K562 (cell line): ENCODE results near the gene CEP128. TPM values are rescaled to one million over a fixed set of nuclear protein-coding genes. Genes with fewer than 3 reads are reported as not detected.

Experiments
- ATAC-seq: fragments of 200-7000 bp; cut with Tn5 transposase; 3 replicates; pipeline ENCODE4 v1.9.1; 2020; ENCODE audit warnings: moderate library complexity
- BruUV-seq: library from RNA; stranded (reverse); fragments of 400-500 nt; replicated peaks from 2 replicates; lab custom pipeline; 2021; lab: Mats Ljungman, UMichigan
- CTCF ChIA-PET: fragments of 300-600 bp; formaldehyde crosslinking; extraction: SDS; loops from one replicate; lab custom pipeline; 2021; ENCODE audit warnings: low intra/inter-chr PET ratio; lab: Yijun Ruan, JAX
- POLR2A ChIA-PET: fragments of 300-600, 350-650 bp; sonication (Branson Sonifier 250); formaldehyde crosslinking; extraction: SDS; loops from one replicate; lab custom pipeline; 2021; ENCODE audit warnings: antibody characterized with exemption, inconsistent platforms; lab: Yijun Ruan, JAX
- DNase-seq, 4 experiments: peaks; one replicate each; pipeline versions ENCODE4 v3.0.0 to v3.0.0-alpha.2; 2011 to 2018; ENCODE audit warnings: low spot score in 3 of 4, mixed read lengths in 3 of 4; ENCODE audit errors: extremely low read depth in 1 of 4
- FAIRE-seq: peaks from 2 replicates; lab custom pipeline; 2011; peaks lifted over from hg19 to GRCh38; lab: Jason Lieb, UNC
- H2AFZ ChIP-seq: 2 replicates; pipeline ENCODE4 v1.6.0; 2011; ENCODE audit warnings: low read depth, low read length, control low read depth, inconsistent platforms
- H3K27ac ChIP-seq: fragments of 200-600 bp; 3 replicates; pipeline ENCODE4 v1.8.0; 2011; ENCODE audit warnings: low read depth, mild to moderate bottlenecking, control low read depth, inconsistent platforms, low read length, moderate library complexity, mixed read lengths; ENCODE audit errors: extremely low read depth
- H3K27me3 ChIP-seq, 2 experiments: fragments of 300-600 bp in 1 of 2; 2 replicates in 1 of 2; 3 replicates in 1 of 2; pipeline versions ENCODE4 v1.6.0 to v1.8.0; 2011; ENCODE audit warnings: inconsistent platforms in 2 of 2, low read length in 2 of 2, mild to moderate bottlenecking in 1 of 2, mixed read lengths in 1 of 2, moderate library complexity in 1 of 2; ENCODE audit not compliant: control insufficient read depth in 2 of 2, insufficient read depth in 2 of 2
- H3K36me3 ChIP-seq: fragments of 300-600 bp; 3 replicates; pipeline ENCODE4 v1.8.0; 2011; ENCODE audit warnings: mild to moderate bottlenecking, low read length, inconsistent platforms; ENCODE audit not compliant: control insufficient read depth, insufficient read depth
- H3K4me1 ChIP-seq, 2 experiments: fragments of 200-600 bp in 1 of 2; replicated peaks in 1 of 2; 2 replicates in 1 of 2; 3 replicates in 1 of 2; pipeline versions ENCODE4 v1.5.1 to v1.8.0; 2011; ENCODE audit warnings: inconsistent platforms in 2 of 2, low read length in 2 of 2, mild to moderate bottlenecking in 1 of 2, mixed read lengths in 1 of 2, moderate library complexity in 1 of 2; ENCODE audit not compliant: control insufficient read depth in 2 of 2, insufficient read depth in 2 of 2
- H3K4me2 ChIP-seq: 2 replicates; pipeline ENCODE4 v1.6.1; 2011; ENCODE audit warnings: low read length, control low read depth, inconsistent platforms, mixed read lengths; ENCODE audit not compliant: insufficient read depth
- H3K4me3 ChIP-seq: fragments of 200-600 bp; sonication (generic), shearing (Covaris generic); 2 replicates; pipeline ENCODE4 v1.5.1; 2016; ENCODE audit warnings: control low read depth, inconsistent platforms
- H3K79me2 ChIP-seq: fragments of 200-600 bp; 3 replicates; pipeline ENCODE4 v1.8.0; 2011; ENCODE audit warnings: low read length, inconsistent platforms; ENCODE audit not compliant: control insufficient read depth, insufficient read depth
- H3K9ac ChIP-seq, 2 experiments: 2 replicates each; pipeline versions ENCODE4 v1.6.0 to v1.6.1; 2011; ENCODE audit warnings: low read depth in 2 of 2, low read length in 2 of 2, control low read depth in 1 of 2, inconsistent platforms in 1 of 2, mild to moderate bottlenecking in 1 of 2, mixed read lengths in 1 of 2; ENCODE audit not compliant: insufficient read depth in 1 of 2
- H3K9me1 ChIP-seq: one replicate; pipeline ENCODE4 v1.6.0; 2011; ENCODE audit warnings: inconsistent platforms, mild to moderate bottlenecking, low read length, moderate library complexity; ENCODE audit not compliant: control insufficient read depth, insufficient read depth
- H3K9me3 ChIP-seq: replicated peaks from 2 replicates; pipeline ENCODE4 v1.5.1; 2011; ENCODE audit warnings: low read depth, low read length, inconsistent platforms; ENCODE audit not compliant: control insufficient read depth, insufficient read depth
- H4K20me1 ChIP-seq: replicated peaks from 2 replicates; pipeline ENCODE4 v1.6.1; 2011; ENCODE audit warnings: low read length, inconsistent platforms, mixed read lengths; ENCODE audit not compliant: control insufficient read depth, insufficient read depth
- CBX5 ChIP-seq: IDR thresholded peaks from 2 replicates; pipeline ENCODE4 v1.6.1; 2014; ENCODE audit warnings: low read depth, borderline replicate concordance
- HDAC1 ChIP-seq, 2 experiments: fragments of 450-650 bp; IDR thresholded peaks; 2 replicates each; pipeline ENCODE4 v1.6.1; 2016 to 2017; ENCODE audit warnings: inconsistent platforms in 1 of 2, mild to moderate bottlenecking in 1 of 2, moderate library complexity in 1 of 2
- HDAC3 ChIP-seq: fragments of 450-650 bp; IDR thresholded peaks from 2 replicates; pipeline ENCODE4 v1.6.1; 2018; ENCODE audit warnings: borderline replicate concordance, mild to moderate bottlenecking, moderate library complexity; ENCODE audit not compliant: partially characterized antibody
- HNRNPLL ChIP-seq: fragments of 200-400 bp; formaldehyde crosslinking; IDR thresholded peaks from 2 replicates; pipeline ENCODE4 v1.6.1; 2017; ENCODE audit warnings: low read length, low read depth, mild to moderate bottlenecking; ENCODE audit not compliant: poor library complexity, severe bottlenecking
- MTF1 ChIP-seq: fragments of 250-450 bp; sonication (Bioruptor Pico); IDR thresholded peaks from 2 replicates; pipeline ENCODE4 v1.9.0; 2021; ENCODE audit warnings: moderate library complexity, mild to moderate bottlenecking, inconsistent platforms, borderline replicate concordance
- RHOXF2B ChIP-seq: fragments of 250-450 bp; sonication (Bioruptor Pico); conservative IDR thresholded peaks from 2 replicates; pipeline ENCODE4 v1.5.1; 2021
- ZNF134 ChIP-seq: fragments of 250-450 bp; sonication (Bioruptor Pico); conservative IDR thresholded peaks from 2 replicates; pipeline ENCODE4 v1.4.0; 2020
- ZNF311 ChIP-seq: fragments of 250-450 bp; sonication (Bioruptor Pico); IDR thresholded peaks from 2 replicates; pipeline ENCODE4 v1.4.0; 2020; ENCODE audit warnings: mild to moderate bottlenecking, moderate library complexity
- ZNF561 ChIP-seq: fragments of 450-650 bp; formaldehyde crosslinking; conservative IDR thresholded peaks from 2 replicates; pipeline ENCODE4 v1.4.0; 2020; ENCODE audit warnings: mild to moderate bottlenecking, moderate library complexity
- ZNF77 ChIP-seq: fragments of 250-450 bp; sonication (Bioruptor Pico); IDR thresholded peaks from 2 replicates; pipeline ENCODE4 v1.5.0; 2020
- ZNF79 ChIP-seq: fragments of 250-450 bp; sonication (Bioruptor Pico); IDR thresholded peaks from 2 replicates; pipeline ENCODE4 v1.4.0; 2020; ENCODE audit warnings: low read depth, mild to moderate bottlenecking, moderate library complexity
- WGBS: fragments of 100-300 bp; shearing (Covaris generic); methylation state at CpG from one replicate; pipeline ENCODE4 v1.1.6; 2016; ENCODE audit warnings: low coverage, mixed read lengths; ENCODE audit not compliant: insufficient coverage; ENCODE audit errors: missing lambda C conversion rate; 5-methylcytosine and 5-hydroxymethylcytosine counted together
- in situ Hi-C: fragments of 300-500 bp; cut with MboI; formaldehyde crosslinking; loops from 4 replicates; pipeline ENCODE4 v1.15.0; 2018; ENCODE audit warnings: inconsistent platforms, mixed read lengths
- intact Hi-C: fragments of 100-400 bp; cut with micrococcal nuclease; formaldehyde crosslinking; loops from 2 replicates; pipeline ENCODE4 v1.14.2; 2022
- polyA plus RNA-seq, 8 experiments: library from polyadenylated mRNA; depleted of rRNA in 4 of 8; stranded (reverse) in 5 of 8; unstranded in 3 of 8; fragments of >200 nt; fragmentation: Nextera tagmentation in 2 of 8; fragmentation: Illumina TruSeq in 1 of 8; extraction: Ambion mirVana in 2 of 8; extraction: Trizol in 1 of 8; gene quantifications; 2 replicates each; pipeline versions ENCODE4 v1.2.1 to v1.2.3, GENCODE V29; 2011 to 2014; ENCODE audit warnings: inconsistent platforms in 1 of 8, missing spikeins in 1 of 8
- total RNA-seq, 7 experiments: library from RNA; depleted of rRNA in 6 of 7; stranded (reverse); fragments of >200 nt in 6 of 7; fragmentation: Illumina TruSeq in 2 of 7; extraction: Trizol in 2 of 7; gene quantifications; 2 replicates each; pipeline versions ENCODE4 v1.2.1 to v1.2.3, GENCODE V29; 2011 to 2021; ENCODE audit warnings: low replicate concordance in 1 of 7
- TF ChIP-seq, protein P1 (sequence below): fragments of 250-450 bp; sonication (Bioruptor Pico); IDR thresholded peaks from 2 replicates; pipeline ENCODE4 v1.5.0; 2020; ENCODE audit warnings: mild to moderate bottlenecking, borderline replicate concordance
- TF ChIP-seq, protein P2 (sequence below), 2 experiments: fragments of 450-650 bp; IDR thresholded peaks; 2 replicates each; pipeline ENCODE4 v1.6.1; 2016

CEP128 gene
- total and polyA plus RNA-seq, 9 of the 15 experiments (the other 6 are each of a cell fraction or from before 2014, with no cell fraction given): 2.3 to 9.2 (median 4.6) TPM

DNA sequence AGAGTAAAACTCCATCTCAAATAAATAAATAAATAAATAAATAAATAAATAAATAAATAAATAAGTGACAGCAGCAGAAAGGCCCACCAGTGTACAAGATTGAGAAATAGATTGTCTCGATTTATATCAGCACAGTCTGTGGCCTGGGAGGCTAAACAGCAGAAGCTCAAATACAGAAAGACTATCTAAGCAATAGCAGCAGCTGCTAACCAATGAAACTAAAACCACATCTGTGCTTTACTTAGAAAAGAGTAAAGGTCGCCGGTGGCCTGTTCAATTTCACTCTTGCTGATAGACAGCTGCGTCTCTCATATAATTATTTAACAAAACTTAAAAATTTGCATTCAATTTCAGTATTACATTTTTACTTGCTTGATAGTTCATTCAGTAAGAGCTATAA lies 325.7 kb downstream of the CEP128 start:
- WGBS: 7% methylated on average over 4 of the region's 4 CpGs
- no peak for DNase-seq
- Histone ChIP-seq H3K9me1 (no peaks in the 10 kb centered on the region), H4K20me1 (no peaks in the 10 kb centered on the region), H3K9me3 (0 out of 2 replicates have a peak, but pooled peaks cover 1% of the 10 kb centered on the region), H3K79me2 (no peaks in the 10 kb centered on the region), H3K27ac (no peak overlapping the region), H3K4me3 (no peak overlapping the region), H2AFZ (no peak overlapping the region), H3K27me3 (no peaks in the 10 kb centered on the region), H3K4me1 (no peaks in the 10 kb centered on the region), H3K4me2 (no peak overlapping the region), H3K9ac (no peak overlapping the region), H3K36me3 (no peaks in the 10 kb centered on the region)
- BruUV-seq: no TSS peak
- ChIA-PET POLR2A (no interaction called here), CTCF (no interaction called here)
- in situ Hi-C loops: no loop called here
- intact Hi-C loops: no loop called here
- no peak for TF ChIP-seq ZNF311 (CRISPR knock-in tag)
- ATAC-seq: no peak
- no peak for FAIRE-seq

DNA sequence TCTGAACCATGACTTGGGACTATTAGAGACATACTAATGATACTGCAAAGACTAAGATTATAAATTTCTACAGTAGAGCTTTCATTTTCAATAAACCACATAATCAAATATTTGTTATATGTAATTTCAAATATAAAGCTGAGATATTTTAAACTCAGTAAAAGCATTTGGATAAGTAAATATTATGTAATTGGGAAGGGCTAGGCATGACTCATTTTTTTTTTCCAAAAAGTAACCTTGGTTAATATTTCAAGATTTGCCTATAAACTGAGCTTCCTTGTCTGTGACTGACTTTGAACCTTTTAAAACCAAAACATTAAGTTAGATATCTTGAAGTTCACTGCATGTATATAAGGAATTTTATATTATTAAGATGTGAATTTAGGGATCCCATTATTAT lies 332.5 kb downstream of the CEP128 start:
- Histone ChIP-seq H3K4me3 (no peak overlapping the region), H3K9me3 (no peaks in the 10 kb centered on the region), H3K4me2 (no peak overlapping the region), H3K36me3 (no peaks in the 10 kb centered on the region), H3K4me1 (no peaks in the 10 kb centered on the region), H3K9me1 (no peaks in the 10 kb centered on the region), H3K9ac (no peak overlapping the region), H3K27ac (no peak overlapping the region), H4K20me1 (no peaks in the 10 kb centered on the region), H3K79me2 (no peaks in the 10 kb centered on the region), H2AFZ (no peak overlapping the region), H3K27me3 (no peaks in the 10 kb centered on the region)
- in situ Hi-C loops: no loop called here
- ChIA-PET CTCF (no interaction called here), POLR2A (no interaction called here)
- BruUV-seq: no TSS peak
- FAIRE-seq (no peak), DNase-seq (no peak), ATAC-seq (no peak)
- intact Hi-C loops: no loop called here
- TF ChIP-seq, protein P1, sequence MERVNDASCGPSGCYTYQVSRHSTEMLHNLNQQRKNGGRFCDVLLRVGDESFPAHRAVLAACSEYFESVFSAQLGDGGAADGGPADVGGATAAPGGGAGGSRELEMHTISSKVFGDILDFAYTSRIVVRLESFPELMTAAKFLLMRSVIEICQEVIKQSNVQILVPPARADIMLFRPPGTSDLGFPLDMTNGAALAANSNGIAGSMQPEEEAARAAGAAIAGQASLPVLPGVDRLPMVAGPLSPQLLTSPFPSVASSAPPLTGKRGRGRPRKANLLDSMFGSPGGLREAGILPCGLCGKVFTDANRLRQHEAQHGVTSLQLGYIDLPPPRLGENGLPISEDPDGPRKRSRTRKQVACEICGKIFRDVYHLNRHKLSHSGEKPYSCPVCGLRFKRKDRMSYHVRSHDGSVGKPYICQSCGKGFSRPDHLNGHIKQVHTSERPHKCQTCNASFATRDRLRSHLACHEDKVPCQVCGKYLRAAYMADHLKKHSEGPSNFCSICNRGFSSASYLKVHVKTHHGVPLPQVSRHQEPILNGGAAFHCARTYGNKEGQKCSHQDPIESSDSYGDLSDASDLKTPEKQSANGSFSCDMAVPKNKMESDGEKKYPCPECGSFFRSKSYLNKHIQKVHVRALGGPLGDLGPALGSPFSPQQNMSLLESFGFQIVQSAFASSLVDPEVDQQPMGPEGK: no peak
- TF ChIP-seq CBX5 (no peak), ZNF134 (CRISPR knock-in tag) (no peak), ZNF77 (CRISPR knock-in tag) (no peak), HNRNPLL (no peak), MTF1 (CRISPR knock-in tag) (no peak), ZNF79 (CRISPR knock-in tag) (no peak), HDAC1 (IDR thresholded peaks at IDR 0.05) (no peak), RHOXF2B (CRISPR knock-in tag) (no peak), ZNF561 (CRISPR knock-in tag) (no peak), HDAC3 (no peak)
- TF ChIP-seq, protein P2, sequence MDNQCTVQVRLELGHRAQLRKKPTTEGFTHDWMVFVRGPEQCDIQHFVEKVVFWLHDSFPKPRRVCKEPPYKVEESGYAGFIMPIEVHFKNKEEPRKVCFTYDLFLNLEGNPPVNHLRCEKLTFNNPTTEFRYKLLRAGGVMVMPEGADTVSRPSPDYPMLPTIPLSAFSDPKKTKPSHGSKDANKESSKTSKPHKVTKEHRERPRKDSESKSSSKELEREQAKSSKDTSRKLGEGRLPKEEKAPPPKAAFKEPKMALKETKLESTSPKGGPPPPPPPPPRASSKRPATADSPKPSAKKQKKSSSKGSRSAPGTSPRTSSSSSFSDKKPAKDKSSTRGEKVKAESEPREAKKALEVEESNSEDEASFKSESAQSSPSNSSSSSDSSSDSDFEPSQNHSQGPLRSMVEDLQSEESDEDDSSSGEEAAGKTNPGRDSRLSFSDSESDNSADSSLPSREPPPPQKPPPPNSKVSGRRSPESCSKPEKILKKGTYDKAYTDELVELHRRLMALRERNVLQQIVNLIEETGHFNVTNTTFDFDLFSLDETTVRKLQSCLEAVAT (IDR thresholded peaks at IDR 0.05): no peak
